HEK293 (cell line): ENCODE results near the gene NACA2.

Experiments used
- RBAK ChIP-seq: fragments of 450-650 bp; formaldehyde crosslinking; IDR thresholded peaks from 2 replicates; pipeline ENCODE4 v1.5.1; 2016; ENCODE audit warnings: missing biosample characterization, missing genetic modification characterization
- SP2 ChIP-seq: fragments of 450-650 bp; formaldehyde crosslinking; IDR thresholded peaks from 2 replicates; pipeline ENCODE4 v1.5.1; 2016; ENCODE audit warnings: missing biosample characterization, missing genetic modification characterization
- ZNF174 ChIP-seq: fragments of 450-650 bp; formaldehyde crosslinking; IDR thresholded peaks from 2 replicates; pipeline ENCODE4 v1.5.0; 2017; ENCODE audit warnings: missing biosample characterization, mild to moderate bottlenecking, missing genetic modification characterization
- ZNF24 ChIP-seq: fragments of 450-650 bp; formaldehyde crosslinking; IDR thresholded peaks from 2 replicates; pipeline ENCODE4 v1.5.1; 2016; ENCODE audit warnings: missing biosample characterization, missing genetic modification characterization
- ZNF561 ChIP-seq: fragments of 450-650 bp; IDR thresholded peaks from 2 replicates; pipeline ENCODE4 v1.5.1; 2018; ENCODE audit warnings: missing biosample characterization, missing genetic modification characterization, borderline replicate concordance
- ZNF785 ChIP-seq: fragments of 450-650 bp; formaldehyde crosslinking; IDR thresholded peaks from 2 replicates; pipeline ENCODE4 v1.5.1; 2016; ENCODE audit warnings: missing biosample characterization, missing genetic modification characterization
- TF ChIP-seq, protein P1 (sequence below): fragments of 450-650 bp; formaldehyde crosslinking; IDR thresholded peaks from 2 replicates; pipeline ENCODE4 v1.5.1; 2016; ENCODE audit warnings: missing biosample characterization, missing genetic modification characterization

DNA sequence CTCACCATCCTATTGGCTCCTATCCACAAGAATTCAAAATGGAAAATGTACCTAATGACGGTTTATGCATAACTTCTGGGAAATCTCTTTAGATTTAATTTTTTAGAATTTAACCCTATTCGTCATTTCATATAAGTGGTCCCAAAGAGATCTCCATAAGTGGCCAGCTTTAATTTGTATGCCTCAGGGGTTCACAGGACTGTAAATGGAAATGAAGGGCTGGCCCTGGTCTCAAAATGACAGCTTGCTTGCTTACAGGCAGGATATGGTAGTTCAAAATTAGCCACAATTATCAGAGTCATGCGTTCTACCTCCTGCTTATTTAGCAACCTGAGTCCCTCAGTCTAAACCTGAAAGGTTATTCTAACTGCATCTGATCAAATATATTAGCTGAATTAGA lies 6.6 kb upstream of the NACA2 start:
- TF ChIP-seq ZNF785 (tag by site-specific recombination) (no peak), ZNF174 (no peak), ZNF24 (no peak), ZNF561 (tag by site-specific recombination) (no peak), RBAK (tag by site-specific recombination) (no peak), SP2 (tag by site-specific recombination) (no peak)
- TF ChIP-seq, protein P1, sequence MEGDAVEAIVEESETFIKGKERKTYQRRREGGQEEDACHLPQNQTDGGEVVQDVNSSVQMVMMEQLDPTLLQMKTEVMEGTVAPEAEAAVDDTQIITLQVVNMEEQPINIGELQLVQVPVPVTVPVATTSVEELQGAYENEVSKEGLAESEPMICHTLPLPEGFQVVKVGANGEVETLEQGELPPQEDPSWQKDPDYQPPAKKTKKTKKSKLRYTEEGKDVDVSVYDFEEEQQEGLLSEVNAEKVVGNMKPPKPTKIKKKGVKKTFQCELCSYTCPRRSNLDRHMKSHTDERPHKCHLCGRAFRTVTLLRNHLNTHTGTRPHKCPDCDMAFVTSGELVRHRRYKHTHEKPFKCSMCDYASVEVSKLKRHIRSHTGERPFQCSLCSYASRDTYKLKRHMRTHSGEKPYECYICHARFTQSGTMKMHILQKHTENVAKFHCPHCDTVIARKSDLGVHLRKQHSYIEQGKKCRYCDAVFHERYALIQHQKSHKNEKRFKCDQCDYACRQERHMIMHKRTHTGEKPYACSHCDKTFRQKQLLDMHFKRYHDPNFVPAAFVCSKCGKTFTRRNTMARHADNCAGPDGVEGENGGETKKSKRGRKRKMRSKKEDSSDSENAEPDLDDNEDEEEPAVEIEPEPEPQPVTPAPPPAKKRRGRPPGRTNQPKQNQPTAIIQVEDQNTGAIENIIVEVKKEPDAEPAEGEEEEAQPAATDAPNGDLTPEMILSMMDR (tag by site-specific recombination), result no peak
